ENCODE results near the gene DLG2.

The DLG2 gene

DNA sequence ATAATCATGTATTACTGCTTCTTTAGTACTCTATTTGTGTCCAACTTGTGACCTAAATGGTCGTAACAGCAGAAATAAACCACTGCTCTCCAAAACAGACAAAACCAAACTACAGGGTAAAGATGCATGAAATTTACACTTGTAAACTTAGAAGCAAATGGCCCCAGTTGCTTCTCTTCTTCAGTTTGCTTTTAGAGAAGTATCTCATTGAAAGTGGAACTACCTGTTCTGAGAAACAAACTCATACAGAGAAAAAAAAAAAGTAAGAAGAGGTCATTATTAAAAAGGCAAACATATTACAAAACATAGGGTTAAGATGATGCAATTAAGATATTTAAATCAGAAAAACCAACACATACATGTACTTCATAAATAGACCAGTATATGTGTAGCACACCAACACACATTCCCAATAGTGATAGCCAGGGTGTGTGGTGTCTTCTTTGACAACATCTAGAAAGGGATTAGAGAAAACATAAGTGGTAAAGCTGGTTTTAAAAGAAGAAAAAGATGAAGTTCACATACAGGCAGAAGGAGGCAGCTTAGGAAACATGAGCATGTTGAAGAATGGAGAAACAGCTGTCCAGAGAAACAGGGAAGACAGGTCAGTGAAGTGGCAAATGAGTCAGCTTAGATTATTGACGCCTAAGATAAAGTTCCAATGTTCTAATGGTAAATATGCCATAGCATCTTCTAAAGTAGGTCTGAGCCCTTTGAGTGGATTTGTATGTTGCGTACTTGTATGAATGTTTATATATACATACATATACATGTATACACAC is 1496.3 kb downstream of the DLG2 start:
- TF ChIP-seq, protein P1, sequence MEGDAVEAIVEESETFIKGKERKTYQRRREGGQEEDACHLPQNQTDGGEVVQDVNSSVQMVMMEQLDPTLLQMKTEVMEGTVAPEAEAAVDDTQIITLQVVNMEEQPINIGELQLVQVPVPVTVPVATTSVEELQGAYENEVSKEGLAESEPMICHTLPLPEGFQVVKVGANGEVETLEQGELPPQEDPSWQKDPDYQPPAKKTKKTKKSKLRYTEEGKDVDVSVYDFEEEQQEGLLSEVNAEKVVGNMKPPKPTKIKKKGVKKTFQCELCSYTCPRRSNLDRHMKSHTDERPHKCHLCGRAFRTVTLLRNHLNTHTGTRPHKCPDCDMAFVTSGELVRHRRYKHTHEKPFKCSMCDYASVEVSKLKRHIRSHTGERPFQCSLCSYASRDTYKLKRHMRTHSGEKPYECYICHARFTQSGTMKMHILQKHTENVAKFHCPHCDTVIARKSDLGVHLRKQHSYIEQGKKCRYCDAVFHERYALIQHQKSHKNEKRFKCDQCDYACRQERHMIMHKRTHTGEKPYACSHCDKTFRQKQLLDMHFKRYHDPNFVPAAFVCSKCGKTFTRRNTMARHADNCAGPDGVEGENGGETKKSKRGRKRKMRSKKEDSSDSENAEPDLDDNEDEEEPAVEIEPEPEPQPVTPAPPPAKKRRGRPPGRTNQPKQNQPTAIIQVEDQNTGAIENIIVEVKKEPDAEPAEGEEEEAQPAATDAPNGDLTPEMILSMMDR (IDR thresholded peaks at IDR 0.05; ENCODE audit: insufficient read depth, low read length, missing control alignments): no peak
- H3K4me3 ChIP-seq (ENCODE audit: low read depth, low read length): no peak overlapping the region
- POLR2A ChIA-PET: no interaction called here
- CTCF ChIA-PET: no interaction called here
- no peak for DNase-seq (ENCODE audit: low read depth, low spot score)

DNA sequence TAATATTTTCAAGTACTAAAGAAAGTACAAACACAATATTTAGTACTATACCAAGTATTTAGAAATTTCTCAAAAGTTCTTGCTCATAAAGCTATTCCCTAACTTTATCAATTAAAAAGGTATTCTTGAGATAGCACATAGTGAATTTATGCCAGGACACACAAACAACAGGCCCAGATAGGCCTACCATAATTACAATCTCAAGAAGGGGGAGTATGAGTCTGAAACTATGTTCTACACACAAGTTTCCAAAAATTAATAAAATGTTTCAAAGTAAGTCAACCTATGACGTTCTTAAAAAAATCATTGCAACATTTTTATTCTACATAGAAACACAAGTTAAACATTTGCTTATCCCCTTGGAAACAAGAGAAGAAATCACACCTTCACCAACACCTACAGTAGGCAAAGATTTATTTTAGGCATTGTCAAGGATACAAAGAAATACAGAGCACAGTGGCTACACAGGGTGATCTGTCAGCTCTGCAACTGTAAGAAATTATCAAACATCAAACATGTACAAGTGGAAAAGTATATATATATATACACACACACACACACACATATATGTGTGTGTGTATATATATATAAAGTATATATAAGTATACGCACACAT is 1497.1 kb downstream of the DLG2 start:
- CTCF ChIA-PET: no interaction called here
- TF ChIP-seq, protein P1 (IDR thresholded peaks at IDR 0.05; ENCODE audit: insufficient read depth, low read length, missing control alignments): no peak
- H3K4me3 ChIP-seq (ENCODE audit: low read depth, low read length): no peak overlapping the region
- DNase-seq (ENCODE audit: low read depth, low spot score): no peak
- POLR2A ChIA-PET: no interaction called here

DNA sequence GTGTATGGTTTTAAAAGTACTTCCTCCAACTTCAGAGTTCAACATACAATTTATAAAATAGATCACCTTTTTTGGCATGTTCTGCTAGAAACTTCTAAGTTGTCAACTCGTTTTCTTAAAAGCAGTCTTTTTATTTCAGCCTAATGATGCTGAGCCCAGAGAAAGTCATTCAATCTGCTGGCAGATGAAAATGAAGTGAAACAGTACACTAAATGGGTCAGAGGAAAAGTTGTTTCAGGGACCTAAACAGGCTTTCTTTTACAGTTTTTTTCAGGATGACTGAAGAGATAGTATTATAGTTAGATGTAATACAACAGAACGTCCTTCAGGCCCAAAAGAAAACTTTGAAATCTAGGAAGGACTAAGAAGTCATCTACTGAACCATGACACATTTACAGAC is 1498.3 kb downstream of the DLG2 start:
- CTCF ChIA-PET: no interaction called here
- no peak overlapping the region for H3K4me3 ChIP-seq (ENCODE audit: low read depth, low read length)
- no peak for DNase-seq (ENCODE audit: low read depth, low spot score)
- TF ChIP-seq, protein P1 (IDR thresholded peaks at IDR 0.05; ENCODE audit: insufficient read depth, low read length, missing control alignments): no peak
- POLR2A ChIA-PET: no interaction called here

DNA sequence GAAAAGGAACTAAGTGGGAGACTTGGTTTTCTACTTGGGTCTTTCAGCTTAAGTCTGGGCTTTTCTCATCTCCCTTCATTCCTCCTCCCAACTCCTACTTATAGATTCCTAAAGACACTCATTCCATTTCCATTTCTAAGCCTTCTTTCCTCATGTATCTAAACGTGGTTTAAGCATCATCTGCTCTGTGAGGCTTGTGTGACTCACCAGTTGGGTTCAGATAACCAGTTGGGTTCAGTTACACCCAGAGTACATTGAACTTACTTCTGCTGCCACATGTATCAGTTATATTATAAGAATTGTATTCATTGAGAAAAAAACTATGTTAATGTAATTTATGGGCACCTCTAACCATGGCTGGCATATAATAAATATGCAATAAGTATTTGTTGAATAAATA is 1509.8 kb downstream of the DLG2 start:
- TF ChIP-seq, protein P1 (IDR thresholded peaks at IDR 0.05; ENCODE audit: insufficient read depth, low read length, missing control alignments): no peak
- CTCF ChIA-PET: no interaction called here
- H3K4me3 ChIP-seq (ENCODE audit: low read depth, low read length): no peak overlapping the region
- POLR2A ChIA-PET: no interaction called here
- DNase-seq (ENCODE audit: low read depth, low spot score): no peak

DNA sequence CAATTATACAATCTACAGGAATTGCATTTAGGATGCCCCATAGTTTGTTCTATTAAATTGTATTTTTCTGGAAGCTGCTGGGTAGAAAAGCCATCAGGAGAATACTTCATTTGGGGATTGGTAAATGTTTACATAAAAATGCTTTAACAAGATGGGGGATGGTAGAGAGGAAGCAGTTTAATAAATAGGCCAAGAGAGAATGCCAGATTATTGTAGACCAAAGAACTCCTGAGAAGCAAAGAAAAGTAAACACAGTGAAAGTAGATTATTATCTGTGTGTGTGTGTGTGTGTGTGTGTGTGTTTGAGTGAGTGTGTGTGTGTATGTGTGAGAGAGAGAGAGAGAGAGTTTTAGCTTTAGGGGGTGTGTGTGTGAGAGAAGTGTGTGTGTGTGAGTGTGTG is 1520.6 kb downstream of the DLG2 start:
- ChIA-PET CTCF (no interaction called here), POLR2A (no interaction called here)
- DNase-seq (ENCODE audit: low read depth, low spot score): no peak
- no peak overlapping the region for H3K4me3 ChIP-seq (ENCODE audit: low read depth, low read length)
- TF ChIP-seq, protein P1 (IDR thresholded peaks at IDR 0.05; ENCODE audit: insufficient read depth, low read length, missing control alignments): no peak

DNA sequence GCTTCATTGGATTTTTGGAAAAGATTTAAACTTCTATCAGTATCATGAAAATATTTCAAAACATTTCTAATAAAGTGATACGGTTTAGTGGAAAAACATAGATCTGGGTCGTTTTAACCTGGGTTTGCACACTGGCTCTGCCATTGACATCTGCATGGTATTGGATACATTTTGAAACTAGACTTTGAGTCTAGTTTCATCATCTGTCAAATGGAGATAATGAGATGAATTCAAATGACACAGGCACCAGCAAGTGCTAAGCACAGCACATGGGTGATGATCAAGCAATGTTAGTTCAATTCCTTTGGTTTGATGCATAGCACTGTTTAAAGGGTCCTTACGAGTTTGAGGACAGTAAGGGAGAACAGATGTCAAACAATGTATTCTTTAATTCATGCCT is 1522.0 kb downstream of the DLG2 start:
- H3K4me3 ChIP-seq (ENCODE audit: low read depth, low read length): no peak overlapping the region
- POLR2A ChIA-PET: no interaction called here
- CTCF ChIA-PET: no interaction called here
- no peak for DNase-seq (ENCODE audit: low read depth, low spot score)
- TF ChIP-seq, protein P1 (IDR thresholded peaks at IDR 0.05; ENCODE audit: insufficient read depth, low read length, missing control alignments): no peak
